HG03469 (cell line): ENCODE results near the gene CAMTA1.

ENCODE experiments used
- ATAC-seq: cut with Tn5 transposase; IDR thresholded peaks from one replicate; pipeline ENCODE4 v1.9.1; 2021; ENCODE audit warnings: mild to moderate bottlenecking, moderate library complexity, moderate number of reproducible peaks; ENCODE audit not compliant: unreplicated experiment

CAMTA1 gene

GRCh38 chr1:6870086-6870485, 84.8 kb downstream of the CAMTA1 start:
- ATAC-seq = no peak

DNA sequence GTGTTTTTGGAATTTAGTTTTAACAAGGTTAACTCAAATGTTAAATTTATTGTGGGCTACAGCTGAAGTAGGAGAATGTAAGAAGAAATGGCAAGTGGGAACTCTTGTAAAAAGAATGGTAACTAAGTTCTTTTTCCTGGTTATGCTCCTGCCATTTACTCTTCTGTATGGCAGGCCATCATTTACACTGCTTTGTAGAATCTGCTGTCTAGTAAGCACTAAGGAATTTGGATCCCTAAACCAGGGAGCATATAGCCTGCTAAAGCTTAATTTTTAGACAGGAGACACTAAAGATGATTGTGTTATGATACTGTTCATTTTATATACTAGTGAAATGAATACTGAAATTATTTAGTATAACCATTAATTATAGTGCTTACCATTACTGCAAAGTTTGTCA, 85.3 kb downstream of the CAMTA1 start:
- no peak for ATAC-seq

GRCh38 chr1:6871300-6871972, 86.2 kb downstream of the CAMTA1 start:
- ATAC-seq = no peak

GRCh38 chr1:6872573-6873261, 87.5 kb downstream of the CAMTA1 start:
- ATAC-seq = no peak

- ATAC-seq = no peak
These were observed 88.2 kb downstream of the CAMTA1 start for GRCh38 chr1:6873298-6874015.

GRCh38 chr1:6874298-6874697, 89.0 kb downstream of the CAMTA1 start:
- ATAC-seq = no peak

GRCh38 chr1:6880951-6881690, 95.9 kb downstream of the CAMTA1 start:
- ATAC-seq = no peak

- no peak for ATAC-seq
These were observed 97.2 kb downstream of the CAMTA1 start for GRCh38 chr1:6882414-6882813.

DNA sequence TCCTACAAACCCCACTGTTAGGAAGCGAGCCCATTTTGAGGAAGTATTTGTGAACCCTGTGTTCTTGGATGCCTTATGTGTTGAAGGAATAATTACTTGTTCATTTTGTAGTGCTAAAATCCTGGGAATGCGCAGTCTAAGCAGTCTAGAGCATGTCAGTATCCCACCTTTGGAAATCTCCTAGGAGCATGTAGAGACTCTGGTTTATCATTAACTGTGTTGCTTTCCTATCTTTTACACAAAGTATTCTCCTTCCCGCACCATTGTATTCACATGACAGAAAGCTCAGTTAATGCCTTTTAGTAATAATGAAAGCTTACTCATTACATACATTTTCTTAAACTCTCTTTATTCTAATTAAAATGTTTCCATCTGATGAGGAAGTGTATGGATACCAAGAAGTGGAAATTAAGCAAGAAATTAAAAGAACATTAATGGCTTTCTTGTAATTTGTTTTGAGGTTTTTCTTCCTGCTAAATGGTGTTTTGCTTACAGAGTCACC, 99.4 kb downstream of the CAMTA1 start:
- no peak for ATAC-seq

GRCh38 chr1:6885426-6885825, 100.2 kb downstream of the CAMTA1 start:
- no peak for ATAC-seq

GRCh38 chr1:6886523-6886922, 101.3 kb downstream of the CAMTA1 start:
- ATAC-seq = no peak

GRCh38 chr1:6888268-6888667, 103.0 kb downstream of the CAMTA1 start:
- ATAC-seq = no peak

DNA sequence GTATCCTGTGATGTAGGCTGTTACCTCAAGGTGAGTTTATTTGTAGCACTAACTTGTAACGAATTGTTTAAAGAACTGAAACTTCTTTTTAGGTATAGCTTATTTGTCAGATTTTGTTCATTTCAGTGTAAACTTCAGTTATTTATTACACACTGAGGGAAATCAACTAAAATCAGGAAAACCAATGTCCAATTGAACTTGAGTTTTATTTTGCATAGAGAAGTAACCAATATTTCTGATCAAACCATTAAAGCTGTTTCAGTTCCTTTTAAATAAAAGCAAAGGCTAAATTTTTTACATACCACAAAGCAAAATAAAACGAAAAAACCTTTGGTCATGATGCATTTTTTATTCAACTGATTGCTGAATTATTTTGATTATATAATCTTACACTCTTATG, 103.6 kb downstream of the CAMTA1 start:
- no peak for ATAC-seq

DNA sequence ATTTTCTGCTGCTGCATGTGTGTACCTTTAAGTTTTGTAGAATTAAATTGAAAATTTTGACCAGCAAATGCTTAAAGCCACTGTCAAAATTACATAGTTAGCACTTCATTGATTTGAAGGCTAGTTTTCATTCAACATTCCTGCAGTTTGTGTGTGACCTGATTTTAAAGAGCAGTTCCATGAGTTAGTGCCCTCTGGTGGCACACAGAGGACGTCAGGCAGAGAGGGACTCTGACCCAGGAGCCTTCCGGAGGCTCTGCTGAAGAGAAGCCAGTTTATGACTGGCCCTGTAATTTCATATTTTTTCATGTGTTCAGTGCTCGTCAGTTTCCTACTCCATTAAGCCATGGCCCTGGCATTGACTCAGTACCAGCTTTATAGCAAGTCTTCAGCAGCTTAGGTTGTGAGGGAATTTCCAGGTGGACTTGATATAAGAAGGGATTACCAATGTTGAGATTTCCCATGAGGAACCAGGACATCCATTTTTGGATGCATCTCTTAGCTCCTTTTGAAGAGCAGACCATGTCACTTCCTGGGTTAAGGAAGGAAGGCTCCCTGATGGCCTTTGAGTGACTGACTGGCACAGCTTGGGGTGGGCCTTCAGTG, 104.7 kb downstream of the CAMTA1 start:
- ATAC-seq = no peak

DNA sequence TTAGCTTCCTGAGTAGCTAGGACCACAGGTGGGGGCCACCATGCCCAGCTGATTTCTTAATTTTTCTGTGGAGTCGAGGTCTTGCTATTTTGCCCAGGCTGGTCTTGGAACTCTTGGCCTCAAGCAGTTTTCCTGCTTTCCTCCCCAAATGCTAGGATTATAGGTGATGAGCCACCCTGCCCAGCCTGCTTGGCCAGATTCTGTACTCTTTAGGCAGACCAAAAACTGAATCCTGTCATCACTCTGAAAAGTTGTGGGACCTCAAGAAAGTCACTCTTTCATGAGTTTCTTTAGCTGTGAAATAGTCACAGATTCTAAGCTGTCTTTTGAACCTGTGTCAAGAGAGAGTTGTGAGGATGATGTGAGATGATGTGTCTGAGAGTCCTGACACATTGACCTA, 105.4 kb downstream of the CAMTA1 start:
- ATAC-seq = no peak

DNA sequence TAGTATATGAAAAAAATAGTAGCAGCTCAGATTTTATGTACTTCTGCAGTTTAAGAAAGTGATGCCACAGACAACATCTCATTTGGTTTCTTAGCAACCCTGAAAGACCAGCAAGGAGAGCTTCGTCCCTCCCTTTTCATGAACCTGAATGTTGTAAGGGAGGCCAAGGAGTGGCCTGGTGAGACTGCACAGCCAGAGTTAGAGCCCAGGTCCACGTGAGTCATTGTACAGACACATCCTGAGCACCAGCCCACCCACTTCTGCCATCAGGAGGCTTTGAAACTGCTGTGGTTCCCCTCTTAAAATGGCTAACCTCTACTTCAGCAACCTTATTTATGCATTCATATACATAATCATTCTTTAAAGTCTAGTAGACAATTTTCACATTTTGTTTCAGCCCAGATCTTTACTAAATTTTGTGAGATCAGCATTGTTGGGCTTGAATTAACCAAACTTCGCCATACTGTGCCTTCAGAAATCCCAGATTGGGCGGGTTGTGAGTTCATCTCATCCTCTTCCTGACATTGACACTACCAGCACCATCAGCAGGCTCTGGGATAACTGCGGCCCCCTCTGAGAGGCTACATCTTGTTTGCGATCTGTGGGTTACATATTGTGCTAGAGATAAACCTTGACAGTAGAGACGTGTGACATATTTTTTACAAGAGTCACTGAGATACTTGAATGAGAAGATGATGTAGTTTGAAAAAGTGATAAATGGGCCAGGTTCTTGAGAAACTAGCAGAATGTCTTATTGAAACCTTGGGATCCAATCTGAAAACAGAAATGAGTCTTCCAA, 106.7 kb downstream of the CAMTA1 start:
- no peak for ATAC-seq

- no peak for ATAC-seq
These were observed 108.1 kb downstream of the CAMTA1 start for GRCh38 chr1:6893388-6893787.

- ATAC-seq = no peak
These were observed 111.9 kb downstream of the CAMTA1 start for GRCh38 chr1:6897138-6897537.

DNA sequence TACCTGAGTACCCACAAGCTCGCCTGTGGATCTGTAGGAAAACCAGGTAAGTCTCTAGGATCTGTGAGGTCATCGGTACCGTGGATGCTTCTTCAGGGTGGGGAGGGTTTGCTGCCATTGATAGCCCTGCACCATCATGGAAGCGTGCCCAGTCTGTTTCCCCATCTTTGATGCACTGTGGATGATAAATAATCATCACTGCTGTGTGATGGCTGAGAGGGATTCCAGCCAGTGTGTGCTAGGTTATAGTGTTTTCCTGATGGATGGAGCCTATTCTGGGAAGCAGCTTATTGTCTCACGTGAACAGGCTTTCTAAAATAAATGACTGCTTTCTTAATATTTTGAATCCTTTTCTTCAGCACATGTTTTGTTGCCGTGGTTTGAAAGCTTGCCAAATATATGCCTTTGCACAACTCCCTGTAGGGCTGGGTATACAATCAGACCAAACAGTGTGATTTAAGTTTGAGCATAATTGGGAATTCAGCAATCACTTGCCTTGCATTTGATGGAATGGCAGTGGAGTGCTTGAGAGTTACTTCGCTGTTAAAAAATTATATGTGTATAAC, 113.8 kb downstream of the CAMTA1 start:
- ATAC-seq = no peak

DNA sequence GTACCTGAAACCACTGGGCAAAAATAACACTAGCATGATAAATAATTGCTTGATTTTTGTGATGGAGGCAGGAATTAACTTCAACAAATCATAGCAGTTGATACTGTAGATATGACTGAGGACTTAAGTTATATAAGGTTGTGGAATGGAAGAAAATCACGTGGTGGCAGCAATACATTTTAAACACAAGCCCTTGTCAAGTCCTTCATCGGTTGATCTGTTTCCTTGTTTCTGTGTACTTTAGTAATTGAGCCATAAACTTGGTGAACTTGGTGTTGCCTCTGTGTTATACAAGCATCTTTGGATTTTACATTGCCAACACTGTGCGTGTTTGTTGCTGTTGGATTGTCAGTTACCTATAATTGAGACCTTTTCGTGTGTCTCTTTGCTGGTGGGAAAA, 114.4 kb downstream of the CAMTA1 start:
- ATAC-seq = no peak
